Stimulated activated CD8-positive, alpha-beta memory T cell treated with anti-CD3 and anti-CD28 coated beads, Interleukin-15, amount 100 ng/mL, for 4 hours (primary cell): ENCODE results near the gene CYP3A5.

ENCODE experiments used
- DNase-seq, 2 donors: peaks; one replicate each; pipeline ENCODE4 v3.0.0-alpha.2; 2020; ENCODE audit warnings: low read depth in 2 of 2

CYP3A5 gene

GRCh38 chr7:99615989-99616358 is 63.8 kb downstream of the CYP3A5 start:
- DNase-seq, result no peak

GRCh38 chr7:99614495-99614894 is 65.3 kb downstream of the CYP3A5 start:
- no peak for DNase-seq

- no peak for DNase-seq
These were observed 72.2 kb downstream of the CYP3A5 start for GRCh38 chr7:99607548-99607947.

GRCh38 chr7:99606531-99606930 is 73.3 kb downstream of the CYP3A5 start:
- no peak for DNase-seq

GRCh38 chr7:99605527-99605926 is 74.3 kb downstream of the CYP3A5 start:
- no peak for DNase-seq

GRCh38 chr7:99601656-99602310 is 78.0 kb downstream of the CYP3A5 start:
- no peak for DNase-seq

- no peak for DNase-seq
These were observed 80.0 kb downstream of the CYP3A5 start for GRCh38 chr7:99599836-99600235.
